Subcutaneous adipose tissue (tissue), 4 donors: ENCODE data around the gene CRADD. TPM values are rescaled to one million over a fixed set of nuclear protein-coding genes. Genes with fewer than 3 reads are reported as not detected.

Source experiments
- total RNA-seq, 4 donors: library from RNA; depleted of rRNA; stranded (reverse); fragments of >200 nt; gene quantifications; one replicate each; pipeline ENCODE4 v1.1.0, GENCODE V29; 2016
- TF ChIP-seq, protein P1 (sequence below): fragments of 450-650 bp; IDR thresholded peaks from one replicate; pipeline ENCODE4 v1.5.1; 2016; ENCODE audit warnings: low read depth, mild to moderate bottlenecking, control low read depth, antibody characterized with exemption, moderate library complexity

CRADD gene
- total RNA-seq, 4 donors from 2014 or later, result 22.5 to 43.7 (median 39.3) TPM

- TF ChIP-seq, protein P1, sequence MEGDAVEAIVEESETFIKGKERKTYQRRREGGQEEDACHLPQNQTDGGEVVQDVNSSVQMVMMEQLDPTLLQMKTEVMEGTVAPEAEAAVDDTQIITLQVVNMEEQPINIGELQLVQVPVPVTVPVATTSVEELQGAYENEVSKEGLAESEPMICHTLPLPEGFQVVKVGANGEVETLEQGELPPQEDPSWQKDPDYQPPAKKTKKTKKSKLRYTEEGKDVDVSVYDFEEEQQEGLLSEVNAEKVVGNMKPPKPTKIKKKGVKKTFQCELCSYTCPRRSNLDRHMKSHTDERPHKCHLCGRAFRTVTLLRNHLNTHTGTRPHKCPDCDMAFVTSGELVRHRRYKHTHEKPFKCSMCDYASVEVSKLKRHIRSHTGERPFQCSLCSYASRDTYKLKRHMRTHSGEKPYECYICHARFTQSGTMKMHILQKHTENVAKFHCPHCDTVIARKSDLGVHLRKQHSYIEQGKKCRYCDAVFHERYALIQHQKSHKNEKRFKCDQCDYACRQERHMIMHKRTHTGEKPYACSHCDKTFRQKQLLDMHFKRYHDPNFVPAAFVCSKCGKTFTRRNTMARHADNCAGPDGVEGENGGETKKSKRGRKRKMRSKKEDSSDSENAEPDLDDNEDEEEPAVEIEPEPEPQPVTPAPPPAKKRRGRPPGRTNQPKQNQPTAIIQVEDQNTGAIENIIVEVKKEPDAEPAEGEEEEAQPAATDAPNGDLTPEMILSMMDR, result no peak
These were observed 60.5 kb downstream of the CRADD start for GRCh38 chr12:93737457-93738198.

- TF ChIP-seq, protein P1, result no peak
These were observed 61.3 kb downstream of the CRADD start for GRCh38 chr12:93738199-93739058.

- TF ChIP-seq, protein P1, result no peak
These were observed 63.6 kb downstream of the CRADD start for GRCh38 chr12:93740751-93741150.

- TF ChIP-seq, protein P1, result no peak
These were observed 64.5 kb downstream of the CRADD start for GRCh38 chr12:93741659-93742109.

- TF ChIP-seq, protein P1, result no peak
These were observed 65.1 kb downstream of the CRADD start for GRCh38 chr12:93742110-93742934.

DNA sequence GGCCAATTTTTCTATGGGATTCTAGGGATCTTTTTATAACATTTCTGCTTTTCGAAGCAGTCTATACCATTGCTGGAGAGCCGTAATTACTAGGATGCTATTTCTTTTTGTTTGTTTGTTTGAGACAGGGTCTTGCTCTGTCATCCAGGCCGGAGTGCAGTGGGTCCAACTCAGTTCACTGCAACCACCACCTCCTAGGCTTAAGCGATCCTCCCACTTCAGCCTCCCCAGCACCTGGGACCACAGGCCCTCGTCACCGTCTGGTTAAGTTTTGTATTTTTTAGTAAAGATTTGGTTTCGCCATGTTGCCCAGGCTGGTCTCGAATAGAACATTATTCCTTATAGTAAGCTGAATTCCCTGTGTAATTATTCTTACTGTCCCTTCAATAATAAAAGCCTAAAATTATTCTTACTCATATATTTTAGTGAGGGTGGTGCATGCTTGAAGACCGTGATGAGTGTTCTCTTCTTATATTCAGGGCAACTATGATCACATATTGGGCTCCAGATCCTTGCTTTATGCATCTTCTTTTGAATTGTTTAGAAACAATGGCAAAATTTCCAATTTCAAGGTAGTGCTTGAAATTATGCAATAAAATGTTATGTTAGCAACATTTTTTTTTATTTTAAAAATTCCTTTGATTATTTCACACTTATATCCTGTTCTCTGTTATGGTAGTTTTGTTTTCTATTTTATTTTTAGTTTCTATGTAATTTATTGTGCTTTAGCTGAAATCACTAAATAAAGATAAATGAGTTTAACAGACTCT lies 66.2 kb downstream of the CRADD start:
- TF ChIP-seq, protein P1, result no peak
